RWPE2 (cell line): ENCODE data around the gene ST7.

Source experiments
- ATAC-seq: fragments of 200-7000 bp; cut with Tn5 transposase; 3 replicates; pipeline ENCODE4 v1.9.1; 2021; ENCODE audit warnings: low read depth
- DNase-seq: peaks from one replicate; pipeline ENCODE4 v3.0.0-alpha.2; 2020; ENCODE audit warnings: low spot score
- H3K27ac ChIP-seq: fragments of 450-650 bp; 2 replicates; pipeline ENCODE4 v1.5.1; 2017; ENCODE audit warnings: mild to moderate bottlenecking; ENCODE audit not compliant: poor library complexity, severe bottlenecking
- H3K27me3 ChIP-seq: fragments of 250-450 bp; sonication (Bioruptor Pico); 2 replicates; pipeline ENCODE4 v1.5.1; 2021; ENCODE audit warnings: mild to moderate bottlenecking, moderate library complexity; ENCODE audit not compliant: insufficient read depth, poor library complexity, severe bottlenecking
- H3K36me3 ChIP-seq: fragments of 250-450 bp; sonication (Bioruptor Pico); 2 replicates; pipeline ENCODE4 v1.5.1; 2020; ENCODE audit warnings: low read depth, mild to moderate bottlenecking, moderate library complexity
- H3K4me1 ChIP-seq: fragments of 250-450 bp; sonication (Bioruptor Pico); 2 replicates; pipeline ENCODE4 v1.5.1; 2021; ENCODE audit warnings: mild to moderate bottlenecking, moderate library complexity; ENCODE audit not compliant: insufficient read depth, poor library complexity, severe bottlenecking
- H3K4me3 ChIP-seq: fragments of 250-450 bp; sonication (Bioruptor Pico); 2 replicates; pipeline ENCODE4 v1.5.1; 2021; ENCODE audit warnings: mild to moderate bottlenecking, moderate library complexity; ENCODE audit not compliant: severe bottlenecking
- H3K9me3 ChIP-seq: fragments of 250-450 bp; sonication (Bioruptor Pico); 2 replicates; pipeline ENCODE4 v1.5.1; 2021; ENCODE audit warnings: mild to moderate bottlenecking, moderate library complexity; ENCODE audit not compliant: severe bottlenecking
- TF ChIP-seq, protein P1 (sequence below): fragments of 450-650 bp; IDR thresholded peaks from one replicate; pipeline ENCODE4 v1.5.1; 2017; ENCODE audit warnings: mild to moderate bottlenecking, moderate library complexity; ENCODE audit not compliant: poor library complexity, severe bottlenecking

ST7 gene

DNA sequence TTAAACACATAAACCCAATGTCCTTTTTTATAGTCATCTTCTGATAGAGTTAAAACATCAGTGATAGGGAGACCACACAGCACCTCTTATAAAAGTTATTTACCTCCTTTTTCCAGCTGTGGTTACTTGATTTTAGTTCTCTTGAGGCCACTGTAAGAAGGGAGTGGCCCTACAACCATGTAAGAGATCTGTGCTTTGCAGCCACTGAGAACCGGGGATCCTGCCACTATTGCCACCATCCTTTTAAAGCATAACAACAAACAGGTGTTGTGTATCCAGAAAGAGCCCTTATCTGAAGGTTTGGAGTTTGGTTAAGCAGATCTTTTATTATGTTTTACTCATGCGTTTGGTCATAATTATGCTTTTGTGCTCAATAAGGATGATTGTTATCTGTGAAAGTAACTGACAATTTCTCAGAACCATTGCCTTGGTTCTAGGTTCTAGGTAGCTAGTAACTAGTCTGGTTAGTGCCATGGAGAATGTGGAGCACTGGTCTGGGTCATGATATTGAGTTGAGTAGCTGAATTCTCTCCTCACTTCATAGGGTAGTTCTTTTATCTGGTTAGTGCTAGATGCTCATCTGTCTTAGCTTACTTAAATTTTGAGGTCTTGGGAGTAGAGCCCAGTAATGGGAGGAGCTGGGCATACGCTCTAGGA lies 56.5 kb downstream of the ST7 start:
- ATAC-seq (no peak), DNase-seq (no peak)
- peaks cover 7% of the 10 kb centered on the region for H3K4me1 ChIP-seq
- no peaks in the 10 kb centered on the region for H3K27me3 ChIP-seq
- no peaks in the 10 kb centered on the region; the same call in 1 of the 2 replicates for H3K36me3 ChIP-seq
- H3K9me3 ChIP-seq: no peaks in the 10 kb centered on the region
- TF ChIP-seq, protein P1, sequence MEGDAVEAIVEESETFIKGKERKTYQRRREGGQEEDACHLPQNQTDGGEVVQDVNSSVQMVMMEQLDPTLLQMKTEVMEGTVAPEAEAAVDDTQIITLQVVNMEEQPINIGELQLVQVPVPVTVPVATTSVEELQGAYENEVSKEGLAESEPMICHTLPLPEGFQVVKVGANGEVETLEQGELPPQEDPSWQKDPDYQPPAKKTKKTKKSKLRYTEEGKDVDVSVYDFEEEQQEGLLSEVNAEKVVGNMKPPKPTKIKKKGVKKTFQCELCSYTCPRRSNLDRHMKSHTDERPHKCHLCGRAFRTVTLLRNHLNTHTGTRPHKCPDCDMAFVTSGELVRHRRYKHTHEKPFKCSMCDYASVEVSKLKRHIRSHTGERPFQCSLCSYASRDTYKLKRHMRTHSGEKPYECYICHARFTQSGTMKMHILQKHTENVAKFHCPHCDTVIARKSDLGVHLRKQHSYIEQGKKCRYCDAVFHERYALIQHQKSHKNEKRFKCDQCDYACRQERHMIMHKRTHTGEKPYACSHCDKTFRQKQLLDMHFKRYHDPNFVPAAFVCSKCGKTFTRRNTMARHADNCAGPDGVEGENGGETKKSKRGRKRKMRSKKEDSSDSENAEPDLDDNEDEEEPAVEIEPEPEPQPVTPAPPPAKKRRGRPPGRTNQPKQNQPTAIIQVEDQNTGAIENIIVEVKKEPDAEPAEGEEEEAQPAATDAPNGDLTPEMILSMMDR: no peak
- H3K4me3 ChIP-seq: no peak overlapping the region
- no peak overlapping the region for H3K27ac ChIP-seq

DNA sequence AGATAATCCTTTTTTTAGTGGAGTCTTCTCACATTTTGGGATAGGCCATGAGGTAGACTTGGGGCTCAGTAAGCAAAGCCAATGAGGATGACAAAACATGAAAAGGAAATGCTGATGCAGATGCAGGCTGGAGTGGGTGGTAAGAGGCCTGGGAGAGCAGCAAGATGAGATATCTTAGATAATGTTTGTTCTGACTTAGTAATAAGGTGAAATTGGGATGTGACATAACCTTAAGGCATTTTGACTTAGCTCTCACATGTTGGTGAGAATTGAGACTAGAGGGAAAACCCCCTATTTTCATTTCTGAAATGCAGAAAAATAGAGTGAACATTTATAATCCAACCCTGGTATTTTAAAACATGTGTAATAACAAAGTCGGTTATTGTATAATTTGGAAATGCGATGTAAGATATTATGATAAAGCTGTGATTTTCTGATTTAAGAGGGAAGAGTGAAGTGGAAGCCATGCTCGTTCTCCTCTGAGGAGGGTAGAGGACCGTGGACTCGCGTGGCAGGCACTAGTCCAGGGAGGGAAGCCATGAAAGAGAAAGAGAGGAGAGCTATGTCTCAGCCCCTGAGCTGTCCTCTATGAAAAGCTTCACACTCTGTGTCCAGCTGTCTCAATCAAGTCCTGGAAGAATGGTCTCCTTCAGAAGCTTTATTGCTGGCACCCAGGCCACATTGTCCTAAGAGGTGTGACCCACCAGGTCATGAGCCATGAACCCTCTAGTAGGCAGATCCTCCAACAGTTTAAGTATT lies 57.3 kb downstream of the ST7 start:
- no peak overlapping the region for H3K4me3 ChIP-seq
- no peak overlapping the region for H3K27ac ChIP-seq
- H3K27me3 ChIP-seq: no peaks in the 10 kb centered on the region
- no peak for ATAC-seq
- TF ChIP-seq, protein P1: no peak
- H3K9me3 ChIP-seq: no peaks in the 10 kb centered on the region
- H3K36me3 ChIP-seq: no peaks in the 10 kb centered on the region; the same call in 1 of the 2 replicates
- peaks cover 7% of the 10 kb centered on the region for H3K4me1 ChIP-seq
- DNase-seq: no peak

DNA sequence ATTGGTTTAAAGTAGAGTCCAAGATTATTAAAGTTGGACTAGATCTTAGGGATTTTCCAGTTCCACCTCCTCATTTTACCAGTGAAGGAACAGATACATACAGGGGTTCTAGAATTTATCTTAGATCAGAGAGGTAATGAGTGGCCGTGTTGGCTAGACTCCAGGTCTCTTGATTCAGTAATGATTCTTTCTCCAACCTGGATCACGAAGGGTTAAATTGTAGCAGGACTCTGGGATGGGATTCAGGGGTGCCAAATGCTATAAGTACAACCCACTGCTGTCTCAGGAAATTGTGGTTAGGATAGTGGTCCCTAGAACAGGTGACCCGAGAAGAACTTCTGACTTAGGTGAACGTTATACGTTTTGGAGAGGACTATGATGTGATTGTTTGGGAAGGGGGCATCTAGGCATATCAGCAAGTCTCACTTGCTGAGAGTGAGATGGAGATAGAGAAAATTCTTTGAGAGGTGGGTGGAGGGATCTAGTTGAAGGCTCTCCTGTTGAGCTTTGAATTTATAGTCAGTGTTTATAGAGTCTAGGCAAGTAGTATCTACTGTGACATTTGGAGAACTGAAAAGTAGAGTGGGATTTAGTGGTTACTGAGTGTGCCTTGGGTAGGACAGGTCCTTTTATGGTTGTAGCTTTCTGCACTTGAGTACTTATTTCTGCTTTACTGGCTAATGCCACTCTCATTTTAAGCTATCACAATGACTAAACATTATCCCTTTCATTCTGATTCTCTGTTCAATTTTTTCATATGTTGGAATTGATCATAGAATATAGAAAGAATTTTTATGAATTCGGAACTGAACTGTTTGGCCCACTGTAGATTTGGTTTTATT lies 58.3 kb downstream of the ST7 start:
- TF ChIP-seq, protein P1: no peak

DNA sequence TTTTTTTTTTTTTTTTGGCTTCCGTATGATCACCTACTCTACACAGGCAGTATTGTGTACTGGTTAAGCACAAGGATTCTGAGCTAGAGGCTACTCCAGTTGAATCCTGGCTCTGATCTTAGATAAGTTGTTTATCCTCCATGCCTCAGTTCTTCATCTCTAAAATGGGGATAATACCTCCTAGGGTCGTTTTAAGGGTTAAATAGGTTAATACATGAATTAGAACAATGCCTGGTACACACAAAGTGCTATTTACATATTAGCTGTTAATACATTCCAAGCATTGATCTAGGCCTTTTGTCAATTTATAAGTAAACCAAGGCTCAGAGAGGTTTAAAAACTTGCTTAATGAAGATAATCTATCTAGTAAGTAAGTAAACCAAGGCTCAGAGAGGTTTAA lies 59.0 kb downstream of the ST7 start:
- ATAC-seq: no peak

More for the DNA sequence above, 58.3 kb downstream of the ST7 start:
- Histone ChIP-seq H3K9me3 (no peaks in the 10 kb centered on the region), H3K27ac (no peak overlapping the region), H3K4me3 (no peak overlapping the region), H3K4me1 (peaks cover 7% of the 10 kb centered on the region), H3K36me3 (no peaks in the 10 kb centered on the region; the same call in 1 of the 2 replicates), H3K27me3 (no peaks in the 10 kb centered on the region)
- DNase-seq (no peak), ATAC-seq (no peak)

More for the DNA sequence above, 59.0 kb downstream of the ST7 start:
- no peak overlapping the region for H3K27ac ChIP-seq
- no peak overlapping the region for H3K4me3 ChIP-seq
- DNase-seq: no peak
- no peaks in the 10 kb centered on the region; the same call in 1 of the 2 replicates for H3K36me3 ChIP-seq
- no peaks in the 10 kb centered on the region for H3K27me3 ChIP-seq
- TF ChIP-seq, protein P1: no peak
- H3K4me1 ChIP-seq: peaks cover 7% of the 10 kb centered on the region
- no peaks in the 10 kb centered on the region for H3K9me3 ChIP-seq
